H1 (cell line): ENCODE results near the gene CHST11. TPM values are rescaled to one million over a fixed set of nuclear protein-coding genes. Genes with fewer than 3 reads are reported as not detected.

ENCODE experiments used
- CTCF ChIA-PET: fragments of 300-600 bp; sonication (Branson Sonifier 250); formaldehyde crosslinking; loops from one replicate; lab custom pipeline; 2021; ENCODE audit not compliant: partially characterized antibody; lab: Charles Lee
- POLR2A ChIA-PET: fragments of 300-600 bp; sonication (Branson Sonifier 250); formaldehyde crosslinking; loops from one replicate; lab custom pipeline; 2021; ENCODE audit warnings: inconsistent platforms; ENCODE audit not compliant: partially characterized antibody; lab: Charles Lee
- DNase-seq, 2 experiments: peaks; one replicate each; pipeline versions ENCODE4 v3.0.0 to v3.0.0-alpha.2; 2010 to 2022; ENCODE audit warnings: low spot score in 2 of 2, low read depth in 1 of 2, mixed read lengths in 1 of 2
- FAIRE-seq: peaks from 2 replicates; lab custom pipeline; 2011; peaks lifted over from hg19 to GRCh38; lab: Jason Lieb, UNC
- H2AFZ ChIP-seq: 2 replicates; pipeline ENCODE4 v1.8.1; 2012; ENCODE audit warnings: low read length, inconsistent platforms
- H2AK5ac ChIP-seq: 2 replicates; pipeline ENCODE4 v1.6.1; 2013; ENCODE audit warnings: low read depth, low read length
- H2BK120ac ChIP-seq: replicated peaks from 2 replicates; pipeline ENCODE3; 2013; ENCODE audit warnings: low read depth, low read length, inconsistent platforms
- H2BK12ac ChIP-seq: 2 replicates; pipeline ENCODE4 v1.6.1; 2013; ENCODE audit warnings: low read depth, low read length
- H2BK15ac ChIP-seq: 2 replicates; pipeline ENCODE4 v1.6.1; 2013; ENCODE audit warnings: low read length
- H2BK20ac ChIP-seq: 2 replicates; pipeline ENCODE4 v1.6.1; 2013; ENCODE audit warnings: low read length
- H2BK5ac ChIP-seq: 2 replicates; pipeline ENCODE4 v1.6.1; 2013; ENCODE audit warnings: low read depth, low read length
- H3K14ac ChIP-seq: 2 replicates; pipeline ENCODE4 v1.6.1; 2013; ENCODE audit warnings: inconsistent platforms; ENCODE audit not compliant: insufficient read length
- H3K18ac ChIP-seq: 2 replicates; pipeline ENCODE4 v1.6.1; 2013; ENCODE audit warnings: low read length; ENCODE audit errors: extremely low read depth
- H3K23ac ChIP-seq: 2 replicates; pipeline ENCODE4 v1.6.1; 2013; ENCODE audit warnings: inconsistent platforms; ENCODE audit not compliant: insufficient read length
- H3K23me2 ChIP-seq: 2 replicates; pipeline ENCODE4 v1.6.1; 2013; ENCODE audit warnings: low read depth, low read length
- H3K27ac ChIP-seq: 2 replicates; pipeline ENCODE4 v1.6.1; 2011; ENCODE audit warnings: low read depth, low read length, inconsistent platforms
- H3K27me3 ChIP-seq, 4 experiments: replicated peaks in 1 of 4; 1 replicate in 1 of 4; 2 replicates in 3 of 4; pipeline versions ENCODE4 v1.6.1 to v1.8.1; 2011 to 2013; ENCODE audit warnings: low read length in 3 of 4, mild to moderate bottlenecking in 3 of 4, inconsistent platforms in 2 of 4, mixed read lengths in 2 of 4, moderate library complexity in 1 of 4; ENCODE audit not compliant: control insufficient read depth in 3 of 4, insufficient read depth in 3 of 4; ENCODE audit errors: extremely low read depth in 1 of 4
- H3K36me3 ChIP-seq, 4 experiments: 2 replicates each; pipeline versions ENCODE4 v1.6.1 to v1.8.1; 2011 to 2013; ENCODE audit warnings: mild to moderate bottlenecking in 4 of 4, low read length in 3 of 4, moderate library complexity in 2 of 4, control low read depth in 1 of 4, inconsistent platforms in 1 of 4; ENCODE audit not compliant: insufficient read depth in 4 of 4, control insufficient read depth in 2 of 4
- H3K4ac ChIP-seq: replicated peaks from 2 replicates; pipeline ENCODE3; 2013; ENCODE audit warnings: low read length, low read depth, mixed read lengths, inconsistent platforms; ENCODE audit not compliant: insufficient read length
- H3K4me1 ChIP-seq, 4 experiments: replicated peaks in 1 of 4; 1 replicate in 1 of 4; 2 replicates in 3 of 4; pipeline versions ENCODE4 v1.6.1 to v1.8.1; 2011 to 2013; ENCODE audit warnings: low read length in 3 of 4, inconsistent platforms in 2 of 4, mixed read lengths in 1 of 4; ENCODE audit not compliant: insufficient read depth in 4 of 4, control insufficient read depth in 3 of 4
- H3K4me2 ChIP-seq, 2 experiments: 2 replicates each; pipeline versions ENCODE4 v1.6.1 to v1.8.1; 2011 to 2013; ENCODE audit warnings: low read depth in 2 of 2, low read length in 2 of 2, control low read depth in 1 of 2, inconsistent platforms in 1 of 2, mild to moderate bottlenecking in 1 of 2; ENCODE audit not compliant: insufficient read depth in 1 of 2
- H3K4me3 ChIP-seq, 4 experiments: fragments of 200-600, 300-600 bp in 1 of 4; sonication (generic), shearing (Covaris generic), sonication (Bioruptor Twin) in 1 of 4; 2 replicates each; pipeline versions ENCODE4 v1.5.1 to v1.8.1; 2011 to 2016; ENCODE audit warnings: low read length in 4 of 4, low read depth in 3 of 4, control low read depth in 2 of 4, inconsistent platforms in 2 of 4, mild to moderate bottlenecking in 2 of 4, mixed read lengths in 1 of 4, moderate library complexity in 1 of 4; ENCODE audit not compliant: insufficient read depth in 2 of 4; ENCODE audit errors: extremely low read depth in 1 of 4
- H3K56ac ChIP-seq: replicated peaks from 2 replicates; pipeline ENCODE3; 2013; ENCODE audit warnings: low read depth, mild to moderate bottlenecking, mixed read lengths, low read length, inconsistent platforms; ENCODE audit not compliant: insufficient read length
- H3K79me1 ChIP-seq: 2 replicates; pipeline ENCODE4 v1.6.1; 2013; ENCODE audit warnings: low read depth, low read length, control low read depth
- H3K79me2 ChIP-seq, 2 experiments: 2 replicates each; pipeline versions ENCODE4 v1.6.1 to v1.8.1; 2012 to 2013; ENCODE audit warnings: low read length in 2 of 2, mild to moderate bottlenecking in 2 of 2, inconsistent platforms in 1 of 2; ENCODE audit not compliant: insufficient read depth in 2 of 2, control insufficient read depth in 1 of 2
- H3K9ac ChIP-seq, 4 experiments: replicated peaks in 1 of 4; 1 replicate in 1 of 4; 2 replicates in 3 of 4; pipeline versions ENCODE4 v1.6.1 to v1.8.1; 2011 to 2013; ENCODE audit warnings: low read depth in 3 of 4, low read length in 3 of 4, control low read depth in 2 of 4, mild to moderate bottlenecking in 2 of 4, moderate library complexity in 2 of 4, inconsistent platforms in 1 of 4; ENCODE audit errors: extremely low read depth in 1 of 4
- H3K9me3 ChIP-seq, 2 experiments: 2 replicates each; pipeline versions ENCODE4 v1.6.1 to v1.8.1; 2012 to 2013; ENCODE audit warnings: mild to moderate bottlenecking in 2 of 2, moderate library complexity in 2 of 2, control low read depth in 1 of 2, inconsistent platforms in 1 of 2, low read depth in 1 of 2, low read length in 1 of 2, mixed read lengths in 1 of 2; ENCODE audit not compliant: insufficient read depth in 2 of 2
- H4K20me1 ChIP-seq, 2 experiments: replicated peaks in 1 of 2; 2 replicates each; pipeline versions ENCODE3 to v1.8.1; 2011 to 2013; ENCODE audit warnings: inconsistent platforms in 2 of 2, low read length in 2 of 2, mild to moderate bottlenecking in 1 of 2; ENCODE audit not compliant: insufficient read depth in 2 of 2, control insufficient read depth in 1 of 2
- H4K5ac ChIP-seq: 2 replicates; pipeline ENCODE4 v1.6.1; 2013; ENCODE audit warnings: low read length, low read depth, mixed read lengths, inconsistent platforms; ENCODE audit not compliant: insufficient read length
- H4K8ac ChIP-seq: 2 replicates; pipeline ENCODE4 v1.8.0; 2013; ENCODE audit warnings: mild to moderate bottlenecking, moderate library complexity, low read length, inconsistent platforms; ENCODE audit not compliant: insufficient read depth; ENCODE audit errors: extremely low read depth
- H4K91ac ChIP-seq: replicated peaks from 2 replicates; pipeline ENCODE3; 2013; ENCODE audit warnings: low read length, mixed read lengths, inconsistent platforms; ENCODE audit not compliant: insufficient read length
- ATF2 ChIP-seq: IDR thresholded peaks from 2 replicates; pipeline ENCODE4 v1.6.1; 2012; ENCODE audit warnings: low read length, inconsistent platforms
- CTBP2 ChIP-seq: IDR thresholded peaks from 2 replicates; pipeline ENCODE4 v1.7.0; 2011; ENCODE audit warnings: borderline replicate concordance, mild to moderate bottlenecking, moderate library complexity, mixed read lengths, low read length; ENCODE audit not compliant: insufficient read depth, insufficient read length
- KDM1A ChIP-seq: fragments of 200-600, 300-600 bp; sonication (generic); IDR thresholded peaks from 2 replicates; pipeline ENCODE4 v1.7.1; 2016; ENCODE audit warnings: mild to moderate bottlenecking, low read length, borderline replicate concordance
- SIRT6 ChIP-seq: IDR thresholded peaks from one replicate; pipeline ENCODE4 v1.7.1; 2012; ENCODE audit warnings: low read length, inconsistent platforms
- TEAD4 ChIP-seq: IDR thresholded peaks from 2 replicates; pipeline ENCODE4 v1.6.1; 2012; ENCODE audit warnings: low read depth, low read length, inconsistent platforms, mixed read lengths
- USF2 ChIP-seq: IDR thresholded peaks from 2 replicates; pipeline ENCODE4 v1.6.1; 2011; ENCODE audit warnings: low read length, improper control_type of control experiment
- YY1 ChIP-seq: IDR thresholded peaks from 2 replicates; pipeline ENCODE4 v1.6.1; 2011; ENCODE audit warnings: low read depth, mild to moderate bottlenecking, low read length
- ZNF274 ChIP-seq: IDR thresholded peaks from 2 replicates; pipeline ENCODE4 v1.7.0; 2012; ENCODE audit warnings: low read length, borderline replicate concordance; ENCODE audit errors: extremely low read depth
- WGBS, 2 experiments: shearing (Covaris generic) in 1 of 2; methylation state at CpG; one replicate each; pipeline versions ENCODE4 v1.1.6 to v1.1.7; 2013 to 2015; ENCODE audit warnings: low lambda C conversion rate in 2 of 2, mixed read lengths in 2 of 2, inconsistent platforms in 1 of 2, low coverage in 1 of 2, missing lambda C conversion rate in 1 of 2; ENCODE audit not compliant: insufficient replicate concordance in 2 of 2, insufficient coverage in 1 of 2, insufficient read length in 1 of 2; ENCODE audit errors: extremely low coverage in 1 of 2, missing lambda C conversion rate in 1 of 2; 5-methylcytosine and 5-hydroxymethylcytosine counted together
- polyA plus RNA-seq, 7 experiments: library from polyadenylated mRNA; depleted of rRNA in 3 of 7; stranded (reverse) in 5 of 7; unstranded in 2 of 7; fragments of >200 nt in 5 of 7; fragments of 200-250 nt in 2 of 7; gene quantifications; 1 replicate in 5 of 7; 2 replicates in 1 of 7; 4 replicates in 1 of 7; pipeline versions ENCODE4 v1.2.1 to v1.2.3, GENCODE V29; 2011 to 2013; ENCODE audit warnings: missing spikeins in 2 of 7, mixed read lengths in 2 of 7
- total RNA-seq: library from RNA; stranded (reverse); fragmentation: NEBNext Ultra II Directional; extraction: Animal tissue kit (Norgen Biotek cat#: 25700); gene quantifications from 2 replicates; pipeline ENCODE4 v1.2.1, GENCODE V29; 2021
- TF ChIP-seq, protein P1 (sequence below), 3 experiments: IDR thresholded peaks; 1 replicate in 2 of 3; 2 replicates in 1 of 3; pipeline versions ENCODE4 v1.5.1 to v1.6.1; 2011; ENCODE audit warnings: low read length in 3 of 3, mild to moderate bottlenecking in 3 of 3, inconsistent platforms in 2 of 3, low read depth in 1 of 3, moderate library complexity in 1 of 3; ENCODE audit not compliant: insufficient read depth in 1 of 3; ENCODE audit errors: control extremely low read depth in 1 of 3

Gene CHST11
- total and polyA plus RNA-seq, 2 of the 8 experiments (the other 6 are each of a cell fraction or from before 2014, with no cell fraction given), result 14.4 to 20.8 TPM

- no peaks in the 10 kb centered on the region for H3K79me2 ChIP-seq
- H3K36me3 ChIP-seq, result no peaks in the 10 kb centered on the region
- H3K4ac ChIP-seq, result no peak overlapping the region
- no peak overlapping the region for H4K91ac ChIP-seq
- H3K4me1 ChIP-seq, result no peaks in the 10 kb centered on the region
- DNase-seq (no peak), FAIRE-seq (no peak)
- no peaks in the 10 kb centered on the region for H3K79me1 ChIP-seq
- H3K23me2 ChIP-seq, result no peaks in the 10 kb centered on the region
- H3K18ac ChIP-seq, result no peak overlapping the region
- H3K9ac ChIP-seq, result no peak overlapping the region
- H3K4me3 ChIP-seq, result no peak overlapping the region
- ChIA-PET CTCF (no interaction called here), POLR2A (no interaction called here)
- H4K8ac ChIP-seq, result no peak overlapping the region
- no peak overlapping the region for H2BK15ac ChIP-seq
- no peaks in the 10 kb centered on the region for H4K20me1 ChIP-seq
- no peak overlapping the region for H2AK5ac ChIP-seq
- H3K9me3 ChIP-seq, result no peaks in the 10 kb centered on the region
- no peak overlapping the region for H3K56ac ChIP-seq
- H3K23ac ChIP-seq, result no peak overlapping the region
- H2BK20ac ChIP-seq, result no peak overlapping the region
- no peak overlapping the region for H2AFZ ChIP-seq
- no peak overlapping the region for H2BK12ac ChIP-seq
- H3K27me3 ChIP-seq, result no peaks in the 10 kb centered on the region
- H2BK5ac ChIP-seq, result no peak overlapping the region
- no peak overlapping the region for H2BK120ac ChIP-seq
- WGBS, 2 experiments, result 85% methylated on average over 6 of the region's 6 CpGs; no CpG with 5 or more reads in 1 of the 2 experiments
- H3K4me2 ChIP-seq, result no peak overlapping the region
- no peak overlapping the region for H3K27ac ChIP-seq
- no peak overlapping the region for H4K5ac ChIP-seq
- no peak overlapping the region for H3K14ac ChIP-seq
- TF ChIP-seq TEAD4 (no peak), SIRT6 (no peak), KDM1A (no peak), ZNF274 (no peak), YY1 (no peak), CTBP2 (no peak), ATF2 (no peak), USF2 (no peak)
- TF ChIP-seq, protein P1, sequence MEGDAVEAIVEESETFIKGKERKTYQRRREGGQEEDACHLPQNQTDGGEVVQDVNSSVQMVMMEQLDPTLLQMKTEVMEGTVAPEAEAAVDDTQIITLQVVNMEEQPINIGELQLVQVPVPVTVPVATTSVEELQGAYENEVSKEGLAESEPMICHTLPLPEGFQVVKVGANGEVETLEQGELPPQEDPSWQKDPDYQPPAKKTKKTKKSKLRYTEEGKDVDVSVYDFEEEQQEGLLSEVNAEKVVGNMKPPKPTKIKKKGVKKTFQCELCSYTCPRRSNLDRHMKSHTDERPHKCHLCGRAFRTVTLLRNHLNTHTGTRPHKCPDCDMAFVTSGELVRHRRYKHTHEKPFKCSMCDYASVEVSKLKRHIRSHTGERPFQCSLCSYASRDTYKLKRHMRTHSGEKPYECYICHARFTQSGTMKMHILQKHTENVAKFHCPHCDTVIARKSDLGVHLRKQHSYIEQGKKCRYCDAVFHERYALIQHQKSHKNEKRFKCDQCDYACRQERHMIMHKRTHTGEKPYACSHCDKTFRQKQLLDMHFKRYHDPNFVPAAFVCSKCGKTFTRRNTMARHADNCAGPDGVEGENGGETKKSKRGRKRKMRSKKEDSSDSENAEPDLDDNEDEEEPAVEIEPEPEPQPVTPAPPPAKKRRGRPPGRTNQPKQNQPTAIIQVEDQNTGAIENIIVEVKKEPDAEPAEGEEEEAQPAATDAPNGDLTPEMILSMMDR (IDR thresholded peaks at IDR 0.05; ENCODE audit: control extremely low read depth in 1 of 3, insufficient read depth in 1 of 3, low read depth in 1 of 3, low read length in 3 of 3), result no peak
These were observed 120.8 kb downstream of the CHST11 start for GRCh38 chr12:104577581-104577981.
